Activated T-cell treated with anti-CD3 and anti-CD28 coated beads, Interleukin-2, amount 50 U/mL, for 48 hours (primary cell): ENCODE data around the gene LRFN2.

Source experiments
- DNase-seq, 2 experiments: peaks; one replicate each; pipeline ENCODE4 v3.0.0-alpha.2; 2020

Gene LRFN2

DNA sequence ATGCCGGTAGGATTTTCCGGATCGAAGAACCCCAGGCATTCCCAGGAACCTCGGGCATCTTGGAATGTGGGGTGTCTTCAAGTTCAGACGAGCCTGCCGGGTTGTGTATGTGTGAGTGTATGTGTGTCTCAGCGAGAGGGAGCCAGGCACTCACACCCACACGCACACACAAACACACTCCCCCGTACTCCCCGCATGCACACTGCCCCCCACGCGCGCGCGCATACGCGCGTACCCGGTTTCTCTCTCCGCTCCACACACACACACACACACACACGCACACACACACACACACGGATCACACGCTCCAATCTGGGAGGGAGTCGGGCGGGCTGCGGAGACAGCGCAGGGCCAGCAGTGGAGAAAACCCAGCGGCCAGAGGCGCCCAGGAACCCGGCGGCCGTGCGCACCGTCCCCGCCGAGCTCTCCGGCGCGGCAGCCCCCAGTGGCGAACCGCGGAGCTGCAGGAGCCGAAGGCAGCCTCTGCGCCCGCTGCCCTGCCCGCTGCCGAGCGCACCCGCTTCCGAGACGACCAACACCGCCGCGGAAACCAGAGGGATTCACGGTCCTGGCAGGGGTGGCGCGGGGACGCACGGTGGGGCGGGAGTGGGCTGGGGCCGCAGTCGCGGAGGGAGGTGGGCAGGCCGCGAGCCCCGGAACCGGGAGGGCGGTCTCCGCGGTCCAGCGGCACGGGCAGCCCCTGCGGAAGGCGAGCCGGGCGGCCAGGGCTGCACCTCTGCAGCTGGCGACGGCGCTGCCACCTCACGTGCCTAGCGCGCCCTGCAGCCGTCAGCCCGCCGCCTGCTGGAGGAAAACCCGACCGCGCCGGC is at the start of gene LRFN2:
TSS of gene LRFN2 (minus strand) at position 125 of the 830 bp plus-strand sequence.
- peak; percentile 80 to 86 for DNase-seq

DNA sequence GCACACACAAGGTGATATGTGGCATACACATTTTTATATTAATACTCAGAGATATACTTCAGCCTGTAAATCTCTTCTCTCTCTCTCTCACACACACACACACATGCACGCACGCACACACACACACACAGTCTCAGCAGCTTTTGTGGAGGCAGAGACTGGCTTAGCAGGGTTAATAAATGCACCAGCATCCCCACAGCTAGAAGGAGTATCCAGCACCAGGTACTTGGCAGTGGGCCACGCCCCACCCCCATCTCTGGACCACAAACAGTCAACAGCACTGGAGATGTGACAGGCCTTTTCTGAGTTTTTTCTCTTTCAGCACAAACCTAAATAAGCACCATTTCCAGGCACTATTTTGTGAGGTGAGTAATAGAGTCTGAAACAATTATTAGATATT is 47.3 kb upstream of the LRFN2 start:
- no peak for DNase-seq

DNA sequence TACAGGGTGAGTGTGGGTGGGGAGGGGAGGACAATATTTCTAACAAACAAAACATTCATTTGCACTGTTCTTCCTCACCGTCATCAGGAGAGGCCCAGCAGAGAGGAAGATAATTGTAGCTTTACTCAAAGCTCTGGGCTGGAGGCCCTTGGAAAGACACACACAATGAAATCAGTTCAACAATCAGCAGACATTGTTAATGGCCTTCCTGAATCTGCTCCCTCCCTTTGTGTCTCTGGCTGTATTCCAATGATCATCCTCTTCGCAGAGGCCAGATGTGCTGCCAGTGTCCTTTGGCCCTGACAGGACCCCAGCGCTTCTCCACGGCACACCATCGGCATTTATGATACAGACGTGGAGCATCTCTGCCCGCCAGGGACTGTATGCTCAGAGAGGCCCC is 44.6 kb upstream of the LRFN2 start:
- DNase-seq: no peak

DNA sequence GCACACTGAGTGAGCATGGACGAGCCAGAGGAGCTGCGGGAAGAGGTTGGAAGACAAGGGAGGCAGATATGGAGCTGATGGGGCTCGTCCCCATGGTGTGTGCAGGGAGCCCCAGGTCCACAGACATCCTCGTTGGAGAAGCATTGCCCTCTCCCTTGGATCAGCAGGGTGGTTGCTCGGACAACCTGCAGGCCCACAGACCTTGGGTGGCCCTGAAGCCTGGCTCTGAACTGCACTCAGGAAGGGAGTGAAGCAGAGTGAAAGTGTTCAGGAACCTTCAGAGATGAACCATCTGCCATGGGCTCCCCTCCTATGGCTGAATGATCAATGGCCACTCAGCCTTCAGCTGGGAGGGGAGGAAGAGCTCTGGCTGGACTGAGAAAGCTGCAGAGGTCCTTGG is 43.3 kb upstream of the LRFN2 start:
- no peak for DNase-seq

DNA sequence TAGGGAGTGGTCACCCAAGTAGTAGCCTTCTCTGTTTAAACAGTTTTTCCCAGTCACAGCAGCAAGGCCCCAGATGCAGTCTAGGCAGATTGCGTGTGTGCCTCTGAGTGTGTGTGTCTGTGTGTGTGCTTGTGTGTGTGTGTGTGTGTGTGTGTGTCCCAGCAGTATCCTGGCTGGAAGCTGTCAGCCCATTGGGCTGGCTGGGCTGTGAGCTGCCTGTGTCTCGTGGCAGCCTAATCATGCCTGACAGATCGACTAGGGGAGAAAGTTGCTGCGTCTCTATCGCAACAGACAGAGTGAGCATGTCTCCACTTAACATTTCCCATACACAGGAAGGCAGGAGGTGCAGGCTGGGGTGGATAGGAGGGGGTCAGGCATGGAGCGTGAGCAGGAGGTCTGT is 42.9 kb upstream of the LRFN2 start:
- DNase-seq: no peak

DNA sequence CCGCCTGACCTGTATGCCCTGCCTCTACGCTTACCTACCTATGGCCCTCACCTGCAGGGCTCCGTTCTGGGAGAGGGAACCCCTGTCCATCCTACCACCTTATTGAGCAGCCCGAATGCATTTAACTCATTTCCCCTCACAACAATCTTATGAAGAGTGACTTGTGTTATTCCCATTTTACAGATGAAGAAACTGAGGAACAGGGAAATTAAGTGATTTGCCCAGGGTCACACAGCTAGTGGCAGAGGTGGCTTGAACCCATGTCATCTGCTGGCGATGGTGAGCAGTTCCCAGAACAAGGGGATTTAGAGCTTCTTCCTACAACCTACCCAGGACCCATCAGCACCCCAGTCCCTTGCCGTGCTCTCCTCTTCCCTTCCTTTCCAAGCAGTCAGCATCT is 42.3 kb upstream of the LRFN2 start:
- no peak for DNase-seq

DNA sequence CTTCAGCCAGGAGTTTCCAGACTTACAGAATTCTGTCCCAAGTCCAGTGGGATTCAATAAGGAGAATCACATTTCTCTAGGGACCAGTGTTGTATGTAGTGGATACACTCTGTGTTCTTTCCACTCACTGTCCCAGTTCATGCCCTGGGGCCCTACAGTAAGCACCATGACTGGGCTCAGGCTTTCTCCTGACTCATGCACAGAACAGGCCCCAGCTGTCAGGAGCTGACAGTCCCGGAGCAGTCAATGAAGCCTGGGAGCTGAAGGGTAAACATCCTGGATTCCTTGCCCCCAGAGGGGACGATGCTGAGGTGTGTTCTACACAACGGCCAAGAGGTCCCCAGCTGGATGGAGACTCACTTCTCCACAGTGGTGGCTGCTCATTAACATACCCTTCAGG is 40.2 kb upstream of the LRFN2 start:
- DNase-seq: no peak

DNA sequence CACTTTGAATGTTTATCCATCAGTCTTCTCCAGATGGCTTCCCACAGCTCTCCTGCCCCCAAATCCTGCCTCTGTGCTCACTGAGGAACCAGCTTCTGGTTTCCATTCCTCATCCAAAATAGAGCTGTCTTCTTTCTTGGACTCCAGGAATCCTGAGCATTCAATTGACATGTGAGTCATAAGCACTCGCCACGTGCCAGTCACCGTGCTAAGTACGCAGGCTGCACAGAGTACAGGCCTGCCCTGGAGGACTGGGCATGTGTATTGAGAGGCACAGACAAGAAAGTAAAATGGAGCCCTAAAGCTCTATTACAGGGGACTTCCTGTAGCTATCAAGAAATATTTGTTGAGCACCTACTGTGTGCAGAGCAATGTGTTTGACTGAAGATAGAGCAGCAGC is 39.7 kb upstream of the LRFN2 start:
- DNase-seq: no peak

DNA sequence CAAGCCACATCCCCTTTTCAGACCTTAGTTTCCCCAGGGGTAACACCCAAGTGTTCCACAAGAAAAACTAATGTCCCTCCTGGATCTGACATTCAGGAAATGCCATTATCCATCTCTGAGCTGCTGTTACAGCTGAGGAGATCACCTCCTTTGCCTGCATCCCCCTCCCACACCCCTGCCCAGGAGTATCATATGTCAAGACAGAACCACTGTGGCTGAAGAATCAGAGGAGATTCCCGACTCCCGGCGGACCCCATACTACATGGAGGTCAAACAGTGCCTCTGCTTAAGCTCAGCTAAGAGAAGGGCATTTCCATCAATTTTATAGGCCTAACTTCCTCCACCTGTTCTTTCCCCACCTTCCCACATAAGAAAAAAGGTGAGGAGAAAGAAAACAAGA is 36.8 kb upstream of the LRFN2 start:
- DNase-seq: no peak

DNA sequence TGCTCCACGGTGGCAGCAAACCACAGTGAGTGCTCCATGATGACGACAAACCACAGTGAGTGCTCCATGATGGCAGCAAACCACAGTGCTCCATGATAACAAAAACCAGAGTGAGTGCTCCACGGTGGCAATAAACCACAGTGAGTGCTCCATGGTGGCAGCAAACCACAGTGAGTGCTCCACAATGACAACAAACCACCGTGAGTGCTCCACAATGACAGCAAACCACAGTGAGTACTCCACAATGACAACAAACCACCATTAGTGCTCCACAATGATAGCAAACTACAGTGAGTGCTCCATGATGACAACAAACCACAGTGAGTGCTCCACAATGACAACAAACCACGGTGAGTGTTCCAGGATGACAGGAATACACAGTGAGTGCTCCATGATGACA is 36.0 kb upstream of the LRFN2 start:
- DNase-seq: no peak

DNA sequence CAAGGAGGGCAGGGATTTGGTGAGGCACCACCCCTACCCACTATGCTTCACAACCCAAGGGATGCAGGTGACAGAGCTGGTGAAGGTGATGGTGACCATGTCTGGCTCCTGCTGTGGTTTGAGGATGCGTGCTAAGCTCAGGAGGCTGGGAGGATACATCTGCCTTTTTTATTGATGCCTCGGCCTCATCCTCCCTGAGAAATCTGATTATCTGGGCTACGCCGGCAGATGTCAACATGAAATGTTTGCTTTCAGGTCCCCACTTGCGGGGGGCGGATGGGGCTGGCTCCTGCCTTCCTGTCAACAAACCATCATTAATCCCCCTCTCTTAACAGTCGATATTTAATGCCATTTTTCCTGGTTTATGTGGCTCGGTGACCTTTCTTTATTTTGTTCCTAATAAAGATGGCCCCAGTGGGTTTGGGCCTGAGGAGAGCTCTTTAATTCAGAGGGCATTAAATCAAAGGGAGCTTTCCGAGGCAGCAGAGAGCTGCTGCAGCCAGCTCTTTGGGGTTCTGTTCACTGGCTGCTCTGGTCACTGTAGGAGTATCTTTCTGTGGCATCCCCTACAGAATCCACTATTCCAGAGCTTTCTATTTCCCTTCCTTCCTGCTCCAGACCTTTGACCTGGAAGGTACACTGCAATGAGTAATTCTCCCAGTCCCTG is 33.5 kb upstream of the LRFN2 start:
- no peak for DNase-seq

DNA sequence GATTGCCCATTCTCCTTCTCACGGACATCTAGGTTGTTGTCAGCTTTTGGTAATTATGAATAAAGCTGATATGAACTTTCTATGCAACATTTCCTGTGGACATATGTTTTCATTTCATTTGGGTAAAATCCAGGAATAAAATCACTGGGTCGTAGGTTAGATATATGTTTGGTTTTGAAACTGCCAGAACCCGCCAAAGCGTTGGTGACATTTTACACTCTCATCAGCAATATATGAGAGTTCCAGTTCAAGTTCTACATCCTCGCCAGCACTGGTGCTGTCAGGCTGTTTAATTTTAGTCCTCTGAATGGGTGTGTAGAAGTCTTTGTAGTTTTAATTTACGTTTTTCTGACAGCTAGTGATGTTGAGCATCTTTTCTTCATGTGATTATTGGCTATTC is 27.5 kb upstream of the LRFN2 start:
- no peak for DNase-seq

DNA sequence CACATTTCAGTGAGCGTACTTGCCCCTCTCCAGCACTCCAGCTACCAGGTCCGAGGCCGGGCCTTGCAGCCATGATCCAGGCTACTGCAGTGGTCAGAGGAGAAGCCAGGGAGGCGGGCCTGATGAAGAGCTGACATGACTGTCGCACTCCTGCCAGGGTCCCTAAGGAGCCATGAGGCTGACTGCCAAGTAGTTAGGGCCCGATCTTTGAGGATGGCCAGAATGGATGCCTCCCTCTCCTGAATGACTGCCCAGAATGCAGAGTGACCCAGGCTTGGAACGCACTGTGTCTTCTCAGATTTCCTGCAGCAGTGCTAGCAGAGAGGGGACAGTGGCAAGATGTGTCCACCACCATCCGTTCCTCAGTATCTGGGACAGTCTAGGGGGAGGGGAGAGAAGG is 24.7 kb upstream of the LRFN2 start:
- DNase-seq: no peak

DNA sequence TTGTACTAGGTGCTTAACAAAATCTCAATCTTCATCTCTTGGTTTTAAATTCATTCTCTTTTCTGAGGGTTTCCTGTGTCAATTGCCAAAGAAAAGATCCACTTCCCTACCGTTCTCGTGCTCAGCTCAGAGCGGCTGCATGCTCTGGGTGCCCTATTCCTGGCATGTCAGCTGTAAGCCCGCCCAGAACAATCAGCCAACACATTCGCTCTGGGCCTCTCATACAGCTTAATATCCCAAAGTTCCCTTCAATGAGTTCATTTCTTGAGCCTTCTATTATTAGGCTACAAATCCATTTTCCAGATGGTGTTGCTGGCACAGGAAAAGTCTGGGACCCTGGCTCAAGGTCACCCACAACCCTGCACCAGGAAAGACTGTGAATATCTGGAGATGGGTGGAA is 24.3 kb upstream of the LRFN2 start:
- DNase-seq: no peak

DNA sequence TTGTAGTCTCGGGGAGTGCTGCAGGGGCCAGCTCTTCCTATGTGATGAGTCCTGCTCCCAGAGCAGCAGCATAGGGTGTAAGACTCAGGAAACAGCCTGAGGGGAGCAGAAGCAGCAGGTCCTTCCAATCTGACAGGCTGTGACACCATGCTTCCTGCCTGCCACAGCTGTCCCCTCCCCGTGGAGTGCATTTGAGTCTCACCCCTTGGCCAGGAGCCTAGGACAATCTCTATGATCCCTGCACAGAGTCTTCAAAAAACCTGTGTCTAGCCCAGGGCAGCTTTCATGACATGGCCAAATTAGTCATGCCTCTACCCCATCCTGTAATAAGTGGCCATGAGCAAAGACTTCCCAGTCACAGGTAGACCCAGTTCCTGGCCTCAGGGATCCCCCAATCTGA is 23.1 kb upstream of the LRFN2 start:
- DNase-seq: no peak

DNA sequence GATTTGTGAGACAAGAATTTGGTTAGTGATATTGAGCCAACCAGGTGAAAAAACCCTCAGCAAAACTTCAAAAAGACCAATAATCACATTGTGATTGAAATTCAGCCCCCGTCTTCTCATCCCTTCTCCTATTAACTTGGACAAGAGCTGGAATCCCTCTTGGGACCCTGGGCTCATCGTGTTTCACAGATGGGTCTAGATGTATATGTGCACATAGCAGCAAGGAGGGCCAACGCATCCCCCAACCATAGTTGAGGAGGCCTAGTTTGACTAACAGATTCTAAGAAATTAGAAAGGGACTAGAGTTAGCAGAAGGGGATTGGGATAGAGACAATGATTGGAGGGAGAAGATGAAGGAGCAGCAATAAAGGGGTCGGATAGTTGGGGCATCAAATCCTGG is 19.8 kb upstream of the LRFN2 start:
- no peak for DNase-seq

DNA sequence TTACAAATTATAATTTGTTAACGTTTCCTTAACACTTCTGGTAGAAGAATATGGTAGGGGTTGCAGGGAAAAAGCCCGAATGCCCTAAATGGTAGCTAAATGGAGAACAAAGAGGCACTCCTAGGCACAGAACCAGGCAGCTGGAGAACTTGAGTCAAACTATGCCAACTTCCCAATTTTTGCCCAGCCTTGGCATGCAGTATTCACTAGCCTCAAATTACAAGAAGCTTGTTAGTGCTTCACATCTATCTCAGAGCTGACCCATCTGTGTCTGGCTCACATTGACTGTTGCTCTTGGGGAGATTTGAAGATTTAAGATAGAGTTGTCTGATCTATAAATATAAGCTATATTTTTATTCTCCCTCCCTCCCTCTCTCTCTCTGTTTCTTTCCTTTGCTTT is 19.4 kb upstream of the LRFN2 start:
- DNase-seq: no peak

DNA sequence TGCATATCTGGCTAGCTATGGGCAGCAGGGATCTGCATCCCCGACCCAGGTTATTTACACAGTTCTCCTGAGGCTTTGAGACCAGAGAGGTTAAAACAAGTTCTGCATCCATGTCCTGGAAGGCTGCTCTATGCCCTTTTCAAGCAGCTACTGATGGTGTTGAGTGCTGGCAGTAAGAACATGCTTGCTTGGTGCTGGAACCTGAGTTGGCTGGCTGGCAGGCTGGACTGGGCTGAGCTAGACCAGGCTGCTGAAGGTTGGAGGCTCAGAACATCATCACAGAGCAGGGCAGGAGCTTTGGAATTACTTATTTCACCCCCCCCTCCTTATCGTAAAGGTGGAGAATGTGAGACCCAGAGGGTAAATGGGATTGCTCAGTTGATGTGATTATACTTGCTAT is 16.9 kb upstream of the LRFN2 start:
- no peak for DNase-seq

DNA sequence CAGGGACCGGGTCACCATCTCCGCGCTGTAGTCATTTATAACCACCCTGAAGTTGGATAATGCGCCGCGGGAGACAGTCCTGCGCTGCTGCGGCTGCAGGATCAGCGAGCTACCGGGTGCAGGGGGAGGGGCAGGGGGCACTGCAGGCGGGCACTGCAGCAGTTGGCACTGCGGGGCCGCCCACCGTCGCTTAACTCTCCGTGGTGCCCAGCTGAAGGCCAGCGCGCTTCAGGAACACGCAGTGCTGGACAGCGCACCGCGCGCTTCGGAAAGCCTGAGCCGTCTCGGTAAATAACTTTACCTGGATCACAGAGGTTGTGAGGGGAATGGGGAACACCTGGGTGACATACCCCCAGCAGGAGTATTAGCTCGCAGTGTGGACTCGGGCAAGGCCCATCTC is 12.4 kb upstream of the LRFN2 start:
- DNase-seq: no peak

DNA sequence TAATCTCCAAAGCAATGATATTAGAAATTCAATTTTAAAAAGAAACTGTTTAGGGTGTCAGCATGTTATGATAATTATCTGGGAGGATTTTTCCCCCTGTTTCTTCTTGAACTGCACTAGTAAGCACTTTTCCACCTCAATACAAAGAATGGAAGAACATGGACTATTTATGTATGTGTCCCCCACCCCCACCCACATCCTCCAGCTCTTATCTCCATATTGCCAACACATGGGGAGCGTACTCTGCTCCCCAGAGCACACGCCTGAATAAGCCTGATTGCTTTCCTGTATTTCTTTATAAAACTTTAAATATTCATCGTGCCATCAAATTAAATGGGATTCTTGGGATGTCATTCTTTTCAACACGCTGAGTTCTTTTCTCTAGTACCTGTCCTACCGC is 11.4 kb upstream of the LRFN2 start:
- no peak for DNase-seq

DNA sequence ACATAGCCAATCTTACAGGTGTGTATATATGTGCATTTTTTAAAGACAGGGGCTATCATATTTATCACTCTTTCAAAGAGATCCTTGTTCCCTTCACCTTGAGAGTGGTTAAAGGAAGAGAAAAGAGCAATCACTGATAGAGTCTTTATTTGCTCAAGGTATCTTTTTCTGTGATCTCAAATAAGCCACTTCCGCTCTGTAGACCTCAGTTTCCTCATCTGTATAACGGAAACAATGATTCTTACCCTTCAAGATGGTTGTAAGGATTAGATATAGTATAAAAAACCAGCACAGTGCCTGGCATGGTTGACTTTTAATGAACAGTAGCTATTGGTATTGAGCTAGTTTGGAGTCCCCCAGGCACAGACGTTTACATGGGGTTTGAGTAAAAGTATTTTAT is 10.1 kb upstream of the LRFN2 start:
- DNase-seq: no peak

DNA sequence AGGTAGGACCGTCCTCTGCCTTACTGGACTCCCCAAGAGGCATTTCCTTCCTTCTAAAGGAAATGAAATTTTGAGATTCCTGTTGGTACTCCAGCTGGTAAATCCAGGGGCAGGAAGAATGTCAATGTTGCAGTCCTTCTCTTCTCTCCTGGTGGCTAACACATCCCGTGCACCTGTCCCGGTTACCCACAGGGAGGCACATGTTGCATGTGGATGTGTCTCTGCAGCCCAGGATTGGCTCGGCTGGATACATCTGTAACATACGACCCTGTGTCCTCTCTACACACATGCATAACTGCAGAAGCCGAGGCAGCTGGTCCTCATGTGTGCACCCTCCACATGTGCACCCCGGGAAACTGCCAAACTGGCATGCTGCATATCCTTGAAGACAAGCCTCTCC is 1.3 kb upstream of the LRFN2 start:
- DNase-seq: no peak

DNA sequence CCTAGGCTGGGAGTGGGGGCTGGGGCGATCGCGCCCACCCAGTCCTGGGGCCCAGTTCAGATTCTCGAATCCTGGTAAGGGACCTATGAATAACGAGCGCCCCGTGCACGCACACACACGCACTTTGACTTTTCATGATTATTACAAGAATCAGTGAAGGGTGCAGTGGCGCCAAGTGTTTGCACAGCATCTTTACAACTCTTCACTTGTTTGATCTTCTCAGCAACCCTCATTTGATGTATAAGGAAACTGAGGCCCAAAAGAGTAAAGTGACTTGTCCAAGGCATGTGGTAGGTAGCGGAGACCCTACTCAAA is 863 bp upstream of the LRFN2 start:
- no peak for DNase-seq

DNA sequence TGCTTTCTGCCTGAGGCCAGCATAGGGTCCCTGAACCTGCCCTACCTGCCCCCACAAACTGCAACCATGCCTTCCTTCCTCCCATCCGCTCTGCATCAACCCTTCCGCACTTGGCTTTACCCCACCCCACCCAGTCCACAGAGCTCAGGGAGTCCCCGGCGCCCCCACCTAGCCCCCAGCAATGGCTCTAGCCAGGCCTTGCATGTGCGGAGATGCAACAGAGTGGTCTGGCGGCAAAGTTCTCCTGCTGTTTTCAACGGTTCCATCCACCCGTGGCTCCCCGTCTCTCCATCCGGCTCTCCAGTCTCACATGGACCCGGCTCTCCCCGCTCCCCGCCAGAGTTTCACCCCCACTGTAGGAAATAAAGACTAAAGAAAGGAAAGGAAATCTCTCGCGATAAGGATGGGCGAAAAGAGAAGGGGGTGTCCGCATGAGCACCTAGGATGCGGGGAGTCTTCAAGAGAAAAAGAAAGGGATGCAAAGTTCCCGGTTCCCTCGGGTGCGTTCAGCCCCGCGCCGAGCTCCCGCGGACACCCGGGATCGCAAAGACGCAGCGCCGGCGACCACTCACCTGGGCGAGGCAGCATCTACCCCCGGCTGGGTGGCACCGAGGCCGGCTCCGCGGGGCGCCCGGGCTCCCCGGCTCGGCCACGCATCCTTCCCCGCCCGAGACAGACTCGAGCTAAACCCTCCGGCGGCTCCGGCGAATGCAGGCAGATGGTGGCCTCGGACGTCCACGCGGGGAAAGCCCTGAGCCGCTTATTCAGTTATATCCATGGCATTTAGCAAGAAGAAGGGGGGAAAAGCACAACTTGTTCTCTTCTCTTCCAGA is 579 bp downstream of the LRFN2 start:
- peak; percentile 28 to 33 for DNase-seq
